ENCODE results near the gene SH3TC2. TPM values are rescaled to one million over a fixed set of nuclear protein-coding genes. Genes with fewer than 3 reads are reported as not detected.

Gene SH3TC2
- total and polyA plus RNA-seq, 8 donors = 0.06 to 1.2 (median 0.27) TPM

GRCh38 chr5:149062371-149063016 is 368 bp downstream of the SH3TC2 start:
- H3K4me3 ChIP-seq = no peak overlapping the region
- FAIRE-seq (no peak), DNase-seq (no peak), ATAC-seq (peak in 3 of 4 donors; percentile 47 to 77 (median 52))
- 51 to 61% methylated on average over 3 of the region's 3 CpGs for WGBS, 2 donors
- peak overlapping the region in 3 of 4 donors; percentile 13 to 39 (median 28) for H3K27ac ChIP-seq
- H3K27me3 ChIP-seq = no peaks in the 10 kb centered on the region
- intact Hi-C loops (cut with DNase I) = no loop called here
- H3K9me3 ChIP-seq = no peaks in the 10 kb centered on the region
- TF ChIP-seq CTCF (IDR thresholded peaks at IDR 0.05) = no peak
- H3K36me3 ChIP-seq = no peaks in the 10 kb centered on the region
- H3K4me1 ChIP-seq = peaks cover 0 to 8% (median 0%) of the 10 kb centered on the region in 3 donors

GRCh38 chr5:149061341-149061740 is 1.5 kb downstream of the SH3TC2 start:
- no peak for ATAC-seq
- no peaks in the 10 kb centered on the region for H3K36me3 ChIP-seq
- H3K27ac ChIP-seq = no peak overlapping the region
- WGBS, 2 donors = 82 to 90% methylated on average over 4 of the region's 4 CpGs
- H3K27me3 ChIP-seq = no peaks in the 10 kb centered on the region
- intact Hi-C loops (cut with DNase I) = no loop called here
- H3K4me3 ChIP-seq = no peak overlapping the region
- no peak for DNase-seq
- peaks cover 0 to 8% (median 0%) of the 10 kb centered on the region in 3 donors for H3K4me1 ChIP-seq
- FAIRE-seq = no peak
- H3K9me3 ChIP-seq = no peaks in the 10 kb centered on the region
- no peak for TF ChIP-seq CTCF (IDR thresholded peaks at IDR 0.05)

GRCh38 chr5:149060325-149060724 is 2.5 kb downstream of the SH3TC2 start:
- TF ChIP-seq CTCF (IDR thresholded peaks at IDR 0.05) = no peak
- ATAC-seq (no peak), DNase-seq (no peak)

GRCh38 chr5:149056616-149057165 is 6.2 kb downstream of the SH3TC2 start:
- ATAC-seq (no peak), FAIRE-seq (no peak), DNase-seq (no peak)
- Histone ChIP-seq H3K4me1 (no peaks in the 10 kb centered on the region), H3K36me3 (no peaks in the 10 kb centered on the region), H3K27me3 (no peaks in the 10 kb centered on the region), H3K27ac (no peak overlapping the region), H3K9me3 (no peaks in the 10 kb centered on the region), H3K4me3 (no peak overlapping the region)
- intact Hi-C loops (cut with DNase I) = no loop called here
- 65 to 80% methylated on average over 3 of the region's 3 CpGs for WGBS, 2 donors
- no peak for TF ChIP-seq CTCF (IDR thresholded peaks at IDR 0.05)

More at GRCh38 chr5:149060325-149060724, 2.5 kb downstream of the SH3TC2 start:
- Histone ChIP-seq H3K27ac (no peak overlapping the region), H3K4me1 (peaks cover 0 to 8% (median 0%) of the 10 kb centered on the region in 3 donors), H3K36me3 (no peaks in the 10 kb centered on the region), H3K27me3 (no peaks in the 10 kb centered on the region), H3K4me3 (no peak overlapping the region), H3K9me3 (no peaks in the 10 kb centered on the region)
- no peak for FAIRE-seq
- 0% methylated on average over 1 of the region's 1 CpG for WGBS, 2 donors
- intact Hi-C loops (cut with DNase I) = no loop called here

- Histone ChIP-seq H3K27me3 (no peaks in the 10 kb centered on the region), H3K4me3 (no peak overlapping the region), H3K4me1 (no peaks in the 10 kb centered on the region), H3K36me3 (no peaks in the 10 kb centered on the region), H3K9me3 (no peaks in the 10 kb centered on the region), H3K27ac (no peak overlapping the region)
- no peak for TF ChIP-seq CTCF (IDR thresholded peaks at IDR 0.05)
- 79 to 85% methylated on average over 2 of the region's 2 CpGs for WGBS, 2 donors
- FAIRE-seq (no peak), ATAC-seq (no peak), DNase-seq (no peak)
- intact Hi-C loops (cut with DNase I) = no loop called here
These were observed 8.4 kb downstream of the SH3TC2 start for GRCh38 chr5:149054416-149054815.
